ENCODE measurements around the gene PON3. TPM values are rescaled to one million over a fixed set of nuclear protein-coding genes. Genes with fewer than 3 reads are reported as not detected.

The PON3 gene
- total RNA-seq, 4 donors from 2014 or later: 0.40 to 2.5 (median 1.9) TPM; not detected in 1

DNA sequence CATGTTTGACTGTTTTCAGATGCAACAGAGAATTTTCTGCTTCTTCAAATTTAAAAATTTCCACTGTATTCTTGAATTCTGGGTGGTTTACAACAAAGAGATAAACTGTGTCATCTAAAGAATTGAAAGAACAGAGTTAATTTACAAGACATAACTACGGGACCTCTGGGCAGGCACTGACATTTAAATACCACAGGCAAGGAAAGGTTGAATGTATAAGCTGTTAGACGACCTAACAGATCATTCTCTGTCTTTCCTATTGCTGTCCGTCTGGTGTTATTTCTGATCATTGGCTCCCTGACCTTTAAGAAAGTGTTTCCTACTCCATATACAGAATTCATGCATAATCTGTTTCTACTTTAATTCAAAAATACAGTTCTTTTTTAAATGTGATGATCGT lies 15.5 kb upstream of the PON3 start:
- no peak overlapping the region for H3K27ac ChIP-seq
- 77 to 78% methylated on average over 4 of the region's 4 CpGs for WGBS, 2 donors
- intact Hi-C loops (cut with DNase I): no loop called here

DNA sequence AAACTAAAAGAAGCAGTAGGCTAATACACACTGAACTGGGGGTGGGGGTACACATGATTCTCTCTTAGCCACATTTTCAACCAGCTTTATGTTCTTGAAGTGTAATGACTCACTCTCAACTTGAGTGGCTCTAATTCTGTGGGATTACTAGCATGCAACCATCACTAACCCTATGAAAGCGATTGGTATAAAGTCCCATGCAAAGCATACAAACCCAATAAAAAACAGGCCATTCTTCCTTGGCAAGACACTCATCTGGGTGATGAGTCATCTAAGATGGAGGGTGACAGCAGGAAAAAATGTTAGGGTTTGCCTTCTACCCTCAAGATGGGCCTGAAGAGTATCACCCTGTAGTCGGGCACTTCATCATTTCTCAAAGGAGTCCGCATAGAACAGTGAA lies 14.9 kb upstream of the PON3 start:
- H3K27me3 ChIP-seq: no peaks in the 10 kb centered on the region
- no peak overlapping the region for H3K4me3 ChIP-seq
- no peak for DNase-seq
- intact Hi-C loops (cut with DNase I): no loop called here
- no peaks in the 10 kb centered on the region for H3K4me1 ChIP-seq
- H3K36me3 ChIP-seq: peaks cover 0 to 67% (median 0%) of the 10 kb centered on the region in 3 donors
- no peak overlapping the region for H3K27ac ChIP-seq
- H3K9me3 ChIP-seq: no peaks in the 10 kb centered on the region
- WGBS, 2 donors: 80 to 88% methylated on average over 1 to 3 of the region's 3 CpGs
- TF ChIP-seq POLR2A (IDR thresholded peaks at IDR 0.05): no peak
- TF ChIP-seq, protein P1, sequence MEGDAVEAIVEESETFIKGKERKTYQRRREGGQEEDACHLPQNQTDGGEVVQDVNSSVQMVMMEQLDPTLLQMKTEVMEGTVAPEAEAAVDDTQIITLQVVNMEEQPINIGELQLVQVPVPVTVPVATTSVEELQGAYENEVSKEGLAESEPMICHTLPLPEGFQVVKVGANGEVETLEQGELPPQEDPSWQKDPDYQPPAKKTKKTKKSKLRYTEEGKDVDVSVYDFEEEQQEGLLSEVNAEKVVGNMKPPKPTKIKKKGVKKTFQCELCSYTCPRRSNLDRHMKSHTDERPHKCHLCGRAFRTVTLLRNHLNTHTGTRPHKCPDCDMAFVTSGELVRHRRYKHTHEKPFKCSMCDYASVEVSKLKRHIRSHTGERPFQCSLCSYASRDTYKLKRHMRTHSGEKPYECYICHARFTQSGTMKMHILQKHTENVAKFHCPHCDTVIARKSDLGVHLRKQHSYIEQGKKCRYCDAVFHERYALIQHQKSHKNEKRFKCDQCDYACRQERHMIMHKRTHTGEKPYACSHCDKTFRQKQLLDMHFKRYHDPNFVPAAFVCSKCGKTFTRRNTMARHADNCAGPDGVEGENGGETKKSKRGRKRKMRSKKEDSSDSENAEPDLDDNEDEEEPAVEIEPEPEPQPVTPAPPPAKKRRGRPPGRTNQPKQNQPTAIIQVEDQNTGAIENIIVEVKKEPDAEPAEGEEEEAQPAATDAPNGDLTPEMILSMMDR (IDR thresholded peaks at IDR 0.05): no peak

More for the DNA sequence above, 15.5 kb upstream of the PON3 start:
- no peak for DNase-seq
- TF ChIP-seq, protein P1 (IDR thresholded peaks at IDR 0.05): no peak
- no peak for TF ChIP-seq POLR2A (IDR thresholded peaks at IDR 0.05)
- Histone ChIP-seq H3K27me3 (no peaks in the 10 kb centered on the region), H3K36me3 (peaks cover 0 to 60% (median 0%) of the 10 kb centered on the region in 3 donors), H3K4me1 (no peaks in the 10 kb centered on the region), H3K4me3 (no peak overlapping the region), H3K9me3 (no peaks in the 10 kb centered on the region)

DNA sequence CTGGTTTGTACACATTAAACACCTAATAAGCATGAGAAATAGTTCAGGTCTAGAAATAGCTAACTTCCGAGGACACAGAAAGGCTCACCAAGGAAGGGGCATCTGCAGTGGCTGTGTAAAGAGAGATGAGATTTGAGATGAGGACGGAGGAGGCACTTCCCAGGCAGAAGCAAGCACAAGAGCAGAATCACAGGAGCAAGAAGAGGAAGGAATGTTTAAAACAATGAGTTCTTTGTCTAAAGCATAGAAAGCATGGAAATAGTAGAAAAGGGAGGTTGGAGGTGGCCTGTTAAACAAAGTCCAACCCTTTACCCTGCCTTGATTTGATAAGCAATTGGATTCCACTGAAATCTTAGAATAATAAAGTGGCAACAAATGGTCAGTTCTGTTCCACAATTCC lies 11.6 kb upstream of the PON3 start:
- Histone ChIP-seq H3K4me1 (peaks cover 0 to 4% (median 0%) of the 10 kb centered on the region in 3 donors), H3K27me3 (no peaks in the 10 kb centered on the region), H3K36me3 (peaks cover 0 to 74% (median 0%) of the 10 kb centered on the region in 3 donors), H3K9me3 (no peaks in the 10 kb centered on the region), H3K4me3 (no peak overlapping the region), H3K27ac (no peak overlapping the region)
- DNase-seq: no peak
- intact Hi-C loops (cut with DNase I): no loop called here
- TF ChIP-seq, protein P1 (IDR thresholded peaks at IDR 0.05): no peak
- TF ChIP-seq POLR2A (IDR thresholded peaks at IDR 0.05): no peak
- 80 to 83% methylated on average over 2 of the region's 2 CpGs for WGBS, 2 donors

DNA sequence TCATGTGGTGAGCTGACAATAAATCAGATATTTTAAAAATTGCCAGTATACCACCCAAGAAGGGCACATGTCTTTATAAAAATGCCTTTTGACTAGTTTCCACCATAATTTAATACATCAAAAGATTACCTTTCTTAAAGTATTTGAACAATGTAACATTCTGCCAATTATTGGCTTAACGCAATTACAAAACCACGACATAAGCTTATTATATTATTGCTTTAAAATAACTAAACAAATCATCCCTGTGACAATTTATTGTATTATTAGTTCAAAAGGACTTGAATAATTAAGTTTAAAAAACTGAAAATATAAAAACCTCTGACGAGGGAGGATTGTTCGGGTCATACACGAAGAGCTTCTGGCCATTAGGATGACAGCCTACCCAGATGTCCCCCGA lies 9.6 kb upstream of the PON3 start:
- Histone ChIP-seq H3K36me3 (peaks cover 0 to 61% (median 0%) of the 10 kb centered on the region in 3 donors), H3K4me3 (no peak overlapping the region), H3K27ac (no peak overlapping the region), H3K4me1 (peaks cover 0 to 4% (median 0%) of the 10 kb centered on the region in 3 donors), H3K9me3 (no peaks in the 10 kb centered on the region), H3K27me3 (no peaks in the 10 kb centered on the region)
- intact Hi-C loops (cut with DNase I): no loop called here
- TF ChIP-seq, protein P1 (IDR thresholded peaks at IDR 0.05): no peak
- TF ChIP-seq POLR2A (IDR thresholded peaks at IDR 0.05): no peak
- 93 to 94% methylated on average over 6 of the region's 6 CpGs for WGBS, 2 donors
- no peak for DNase-seq

- intact Hi-C loops (cut with DNase I): no loop called here
- WGBS, 2 donors: 91 to 93% methylated on average over 3 of the region's 3 CpGs
- no peak for DNase-seq
These were observed 9.0 kb upstream of the PON3 start for GRCh38 chr7:95405208-95405607.

More at GRCh38 chr7:95405208-95405607, 9.0 kb upstream of the PON3 start:
- no peak overlapping the region for H3K27ac ChIP-seq
- TF ChIP-seq, protein P1 (IDR thresholded peaks at IDR 0.05): no peak
- TF ChIP-seq POLR2A (IDR thresholded peaks at IDR 0.05): no peak
- H3K27me3 ChIP-seq: no peaks in the 10 kb centered on the region
- H3K36me3 ChIP-seq: peaks cover 0 to 55% (median 0%) of the 10 kb centered on the region in 3 donors
- peaks cover 0 to 4% (median 0%) of the 10 kb centered on the region in 3 donors for H3K4me1 ChIP-seq
- H3K9me3 ChIP-seq: no peaks in the 10 kb centered on the region
- H3K4me3 ChIP-seq: no peak overlapping the region

Data from esophagus squamous epithelium (tissue), 5 donors.